A549 (cell line): Measurements from ENCODE around the gene MSMB. TPM values are rescaled to one million over a fixed set of nuclear protein-coding genes. Genes with fewer than 3 reads are reported as not detected.

Experiments used
- CBX8 ChIP-seq: fragments of 200-600 bp; sonication (generic); IDR thresholded peaks from 2 replicates; pipeline ENCODE4 v1.6.1; 2016
- CEBPB ChIP-seq, 2 experiments: fragments of >200 bp in 1 of 2; sonication (Bioruptor Twin) in 1 of 2; formaldehyde crosslinking in 1 of 2; IDR thresholded peaks; 2 replicates each; pipeline ENCODE4 v1.6.1; 2012 to 2016
- CHD2 ChIP-seq: fragments of 150-350 bp; IDR thresholded peaks from 2 replicates; pipeline ENCODE4 v1.6.1; 2014; ENCODE audit warnings: low read length; ENCODE audit not compliant: partially characterized antibody
- CHD4 ChIP-seq: fragments of 200-600 bp; sonication (generic); IDR thresholded peaks from 2 replicates; pipeline ENCODE4 v1.6.1; 2016; ENCODE audit warnings: antibody characterized with exemption, mild to moderate bottlenecking, borderline replicate concordance
- EHMT2 ChIP-seq: fragments of 200-600 bp; sonication (generic); IDR thresholded peaks from 2 replicates; pipeline ENCODE4 v1.6.1; 2016; ENCODE audit warnings: antibody characterized with exemption, low read depth, mild to moderate bottlenecking, moderate library complexity
- EP300 ChIP-seq, 2 experiments: fragments of >200 bp; sonication (Bioruptor Twin); formaldehyde crosslinking; IDR thresholded peaks; 2 replicates in 1 of 2; 3 replicates in 1 of 2; pipeline ENCODE4 v1.6.1; 2016 to 2017
- FOSB ChIP-seq: fragments of 250-450 bp; sonication (Bioruptor Pico); IDR thresholded peaks from 2 replicates; pipeline ENCODE4 v1.5.0; 2020; ENCODE audit warnings: mild to moderate bottlenecking, moderate library complexity
- FOXS1 ChIP-seq: fragments of 250-450 bp; sonication (Bioruptor Pico); IDR thresholded peaks from 2 replicates; pipeline ENCODE4 v1.5.0; 2020; ENCODE audit warnings: mild to moderate bottlenecking, moderate library complexity
- HDAC2 ChIP-seq: fragments of 200-600 bp; sonication (generic); IDR thresholded peaks from 2 replicates; pipeline ENCODE4 v1.6.1; 2016
- HEYL ChIP-seq: fragments of 250-450 bp; sonication (Bioruptor Pico); IDR thresholded peaks from 2 replicates; pipeline ENCODE4 v1.8.0; 2021; ENCODE audit warnings: mild to moderate bottlenecking, moderate library complexity
- HOXA7 ChIP-seq: fragments of 250-450 bp; sonication (Bioruptor Pico); IDR thresholded peaks from 2 replicates; pipeline ENCODE4 v1.5.0; 2020; ENCODE audit warnings: mild to moderate bottlenecking, moderate library complexity
- JUN ChIP-seq, 2 experiments: fragments of >200 bp; sonication (Bioruptor Twin); formaldehyde crosslinking; IDR thresholded peaks; 2 replicates in 1 of 2; 3 replicates in 1 of 2; pipeline ENCODE4 v1.6.1; 2016 to 2017
- JUNB ChIP-seq: fragments of >200 bp; sonication (Bioruptor Twin); formaldehyde crosslinking; IDR thresholded peaks from 2 replicates; pipeline ENCODE4 v1.6.1; 2016
- MYC ChIP-seq: IDR thresholded peaks from 2 replicates; pipeline ENCODE4 v1.6.1; 2012; ENCODE audit warnings: mild to moderate bottlenecking, inconsistent platforms, low read length, improper control_type of control experiment, borderline replicate concordance
- NFE2L2 ChIP-seq: fragments of 150-350 bp; conservative IDR thresholded peaks from 2 replicates; pipeline ENCODE4 v1.6.1; 2014; ENCODE audit warnings: low read length
- NPAS2 ChIP-seq: fragments of 250-450 bp; sonication (Bioruptor Pico); IDR thresholded peaks from 2 replicates; pipeline ENCODE4 v1.8.0; 2022; ENCODE audit warnings: mild to moderate bottlenecking, moderate library complexity, borderline replicate concordance
- PHF8 ChIP-seq: fragments of 200-600 bp; sonication (generic); IDR thresholded peaks from 2 replicates; pipeline ENCODE4 v1.6.1; 2016; ENCODE audit warnings: low read depth, mild to moderate bottlenecking, antibody characterized with exemption, moderate library complexity, borderline replicate concordance
- POLR2A ChIP-seq: IDR thresholded peaks from 2 replicates; pipeline ENCODE4 v1.6.1; 2012; ENCODE audit warnings: mild to moderate bottlenecking, low read length
- POLR2AphosphoS2 ChIP-seq: conservative IDR thresholded peaks from 2 replicates; pipeline ENCODE4 v1.6.1; 2012; ENCODE audit warnings: low read length, improper control_type of control experiment, inconsistent platforms
- RAD21 ChIP-seq, 2 experiments: fragments of >200 bp in 1 of 2; sonication (Bioruptor Twin) in 1 of 2; formaldehyde crosslinking in 1 of 2; IDR thresholded peaks in 1 of 2; conservative IDR thresholded peaks in 1 of 2; 2 replicates in 1 of 2; 3 replicates in 1 of 2; pipeline ENCODE4 v1.6.1; 2012 to 2018; ENCODE audit warnings: inconsistent platforms in 1 of 2
- SMC3 ChIP-seq: fragments of >200 bp; sonication (Bioruptor Twin); formaldehyde crosslinking; IDR thresholded peaks from 3 replicates; pipeline ENCODE4 v1.6.1; 2018; ENCODE audit warnings: inconsistent platforms
- SREBF2 ChIP-seq: fragments of 450-650 bp; IDR thresholded peaks from 2 replicates; pipeline ENCODE4 v1.6.1; 2014; ENCODE audit warnings: mild to moderate bottlenecking, moderate library complexity
- TP53 ChIP-seq: fragments of 250-450 bp; sonication (Bioruptor Pico); IDR thresholded peaks from 2 replicates; pipeline ENCODE4 v1.5.0; 2021; ENCODE audit warnings: mild to moderate bottlenecking, moderate library complexity
- polyA plus RNA-seq, 4 experiments: library from polyadenylated mRNA; depleted of rRNA in 3 of 4; stranded (reverse); fragments of >200 nt; fragmentation: RNase III in 1 of 4; extraction: RNeasy Plus Mini Kit Qiagen cat#74134 plus additional on column Dnase treatment in 1 of 4; gene quantifications; 2 replicates in 3 of 4; 3 replicates in 1 of 4; pipeline ENCODE4 v1.2.3, GENCODE V29; 2011 to 2017
- TF ChIP-seq, protein P1 (sequence below): fragments of 250-450 bp; sonication (Bioruptor Pico); IDR thresholded peaks from 2 replicates; pipeline ENCODE4 v1.5.0; 2021; ENCODE audit warnings: mild to moderate bottlenecking, moderate library complexity, borderline replicate concordance
- TF ChIP-seq, protein P2 (sequence below): fragments of 250-450 bp; sonication (Bioruptor Pico); IDR thresholded peaks from 2 replicates; pipeline ENCODE4 v1.5.0; 2020; ENCODE audit warnings: low read depth, mild to moderate bottlenecking, moderate library complexity
- TF ChIP-seq, protein P3 (sequence below): IDR thresholded peaks from 2 replicates; pipeline ENCODE4 v1.6.1; 2012; ENCODE audit warnings: low read depth, borderline replicate concordance
- TF ChIP-seq, protein P4 (sequence below): fragments of 200-600 bp; sonication (generic); IDR thresholded peaks from 2 replicates; pipeline ENCODE4 v1.6.1; 2016; ENCODE audit warnings: antibody characterized with exemption, mild to moderate bottlenecking, moderate library complexity
- TF ChIP-seq, protein P5 (sequence below): fragments of >200 bp; sonication (Bioruptor Twin); formaldehyde crosslinking; IDR thresholded peaks from 3 replicates; pipeline ENCODE4 v1.5.1; 2016
- TF ChIP-seq, protein P6 (sequence below): fragments of >200 bp; sonication (Bioruptor Twin); formaldehyde crosslinking; IDR thresholded peaks from 2 replicates; pipeline ENCODE4 v1.6.1; 2016
- TF ChIP-seq, protein P7 (sequence below): fragments of 150-350 bp; IDR thresholded peaks from 2 replicates; pipeline ENCODE4 v1.6.1; 2014; ENCODE audit warnings: low read depth, mild to moderate bottlenecking, low read length

The MSMB gene
- polyA plus RNA-seq, 2 of the 4 experiments (the other 2 are of a cell fraction) = 0.26 TPM; not detected in 1

DNA sequence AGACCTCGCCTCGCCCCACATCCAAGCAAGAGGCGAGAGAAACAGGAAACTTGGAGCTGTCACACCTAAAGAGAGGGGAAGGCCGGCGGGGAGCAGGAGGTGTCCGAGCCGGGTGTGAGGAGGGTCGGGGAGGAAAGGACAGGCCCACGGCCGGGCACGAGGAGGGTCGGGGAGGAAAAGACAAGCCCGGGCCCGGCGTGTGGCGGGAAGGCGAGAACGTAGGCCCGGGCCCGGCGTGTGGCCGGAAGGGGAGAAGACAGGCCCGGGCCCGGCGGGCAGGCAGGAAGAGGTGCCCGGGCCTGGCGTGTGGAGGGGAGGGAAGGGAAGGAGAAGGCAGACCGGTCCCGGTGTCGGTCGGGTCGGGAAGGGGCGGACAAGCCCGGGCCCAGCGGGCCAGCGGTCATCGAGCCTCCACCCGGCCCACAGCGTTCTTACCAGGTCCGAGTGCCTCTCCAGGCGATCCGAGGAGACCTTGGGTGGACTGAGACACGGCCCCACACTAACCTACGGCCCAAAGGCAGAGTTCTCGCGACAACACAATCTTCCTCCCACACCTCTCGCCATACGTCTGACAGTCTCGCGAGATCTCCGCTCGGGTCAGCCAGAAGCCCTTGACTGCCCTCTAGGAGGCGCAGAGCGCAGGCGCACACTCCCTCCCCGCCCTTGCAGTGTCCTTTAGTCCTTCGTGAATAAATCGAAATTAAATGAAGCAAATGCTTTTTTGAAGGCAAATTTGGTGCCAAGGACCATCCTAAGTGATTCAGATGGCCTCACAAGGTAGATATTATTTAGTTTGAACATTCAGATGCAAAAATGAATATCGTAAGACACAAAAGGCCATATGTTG is 15.8 kb downstream of the MSMB start, which contains the start of gene NCOA4 (continued):
- TF ChIP-seq, protein P1, sequence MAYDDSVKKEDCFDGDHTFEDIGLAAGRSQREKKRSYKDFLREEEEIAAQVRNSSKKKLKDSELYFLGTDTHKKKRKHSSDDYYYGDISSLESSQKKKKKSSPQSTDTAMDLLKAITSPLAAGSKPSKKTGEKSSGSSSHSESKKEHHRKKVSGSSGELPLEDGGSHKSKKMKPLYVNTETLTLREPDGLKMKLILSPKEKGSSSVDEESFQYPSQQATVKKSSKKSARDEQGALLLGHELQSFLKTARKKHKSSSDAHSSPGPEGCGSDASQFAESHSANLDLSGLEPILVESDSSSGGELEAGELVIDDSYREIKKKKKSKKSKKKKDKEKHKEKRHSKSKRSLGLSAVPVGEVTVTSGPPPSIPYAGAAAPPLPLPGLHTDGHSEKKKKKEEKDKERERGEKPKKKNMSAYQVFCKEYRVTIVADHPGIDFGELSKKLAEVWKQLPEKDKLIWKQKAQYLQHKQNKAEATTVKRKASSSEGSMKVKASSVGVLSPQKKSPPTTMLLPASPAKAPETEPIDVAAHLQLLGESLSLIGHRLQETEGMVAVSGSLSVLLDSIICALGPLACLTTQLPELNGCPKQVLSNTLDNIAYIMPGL (CRISPR knock-in tag) = no peak
- no peak for TF ChIP-seq SREBF2
- no peak for TF ChIP-seq FOXS1 (CRISPR knock-in tag)
- no peak for TF ChIP-seq HDAC2
- TF ChIP-seq POLR2A = peak; percentile 80
- no peak for TF ChIP-seq HOXA7 (CRISPR knock-in tag)
- TF ChIP-seq, protein P2, sequence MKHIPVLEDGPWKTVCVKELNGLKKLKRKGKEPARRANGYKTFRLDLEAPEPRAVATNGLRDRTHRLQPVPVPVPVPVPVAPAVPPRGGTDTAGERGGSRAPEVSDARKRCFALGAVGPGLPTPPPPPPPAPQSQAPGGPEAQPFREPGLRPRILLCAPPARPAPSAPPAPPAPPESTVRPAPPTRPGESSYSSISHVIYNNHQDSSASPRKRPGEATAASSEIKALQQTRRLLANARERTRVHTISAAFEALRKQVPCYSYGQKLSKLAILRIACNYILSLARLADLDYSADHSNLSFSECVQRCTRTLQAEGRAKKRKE (CRISPR knock-in tag) = no peak
- TF ChIP-seq NPAS2 (CRISPR knock-in tag) = no peak
- TF ChIP-seq HEYL (CRISPR knock-in tag) = no peak
- TF ChIP-seq EHMT2 = no peak
- TF ChIP-seq JUNB = no peak
- TF ChIP-seq NFE2L2 = no peak
- TF ChIP-seq, protein P3, sequence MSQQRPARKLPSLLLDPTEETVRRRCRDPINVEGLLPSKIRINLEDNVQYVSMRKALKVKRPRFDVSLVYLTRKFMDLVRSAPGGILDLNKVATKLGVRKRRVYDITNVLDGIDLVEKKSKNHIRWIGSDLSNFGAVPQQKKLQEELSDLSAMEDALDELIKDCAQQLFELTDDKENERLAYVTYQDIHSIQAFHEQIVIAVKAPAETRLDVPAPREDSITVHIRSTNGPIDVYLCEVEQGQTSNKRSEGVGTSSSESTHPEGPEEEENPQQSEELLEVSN = peak; percentile 82
- TF ChIP-seq CHD2 = peak; percentile 99
- TF ChIP-seq PHF8 = peak; percentile 79
- TF ChIP-seq, protein P4, sequence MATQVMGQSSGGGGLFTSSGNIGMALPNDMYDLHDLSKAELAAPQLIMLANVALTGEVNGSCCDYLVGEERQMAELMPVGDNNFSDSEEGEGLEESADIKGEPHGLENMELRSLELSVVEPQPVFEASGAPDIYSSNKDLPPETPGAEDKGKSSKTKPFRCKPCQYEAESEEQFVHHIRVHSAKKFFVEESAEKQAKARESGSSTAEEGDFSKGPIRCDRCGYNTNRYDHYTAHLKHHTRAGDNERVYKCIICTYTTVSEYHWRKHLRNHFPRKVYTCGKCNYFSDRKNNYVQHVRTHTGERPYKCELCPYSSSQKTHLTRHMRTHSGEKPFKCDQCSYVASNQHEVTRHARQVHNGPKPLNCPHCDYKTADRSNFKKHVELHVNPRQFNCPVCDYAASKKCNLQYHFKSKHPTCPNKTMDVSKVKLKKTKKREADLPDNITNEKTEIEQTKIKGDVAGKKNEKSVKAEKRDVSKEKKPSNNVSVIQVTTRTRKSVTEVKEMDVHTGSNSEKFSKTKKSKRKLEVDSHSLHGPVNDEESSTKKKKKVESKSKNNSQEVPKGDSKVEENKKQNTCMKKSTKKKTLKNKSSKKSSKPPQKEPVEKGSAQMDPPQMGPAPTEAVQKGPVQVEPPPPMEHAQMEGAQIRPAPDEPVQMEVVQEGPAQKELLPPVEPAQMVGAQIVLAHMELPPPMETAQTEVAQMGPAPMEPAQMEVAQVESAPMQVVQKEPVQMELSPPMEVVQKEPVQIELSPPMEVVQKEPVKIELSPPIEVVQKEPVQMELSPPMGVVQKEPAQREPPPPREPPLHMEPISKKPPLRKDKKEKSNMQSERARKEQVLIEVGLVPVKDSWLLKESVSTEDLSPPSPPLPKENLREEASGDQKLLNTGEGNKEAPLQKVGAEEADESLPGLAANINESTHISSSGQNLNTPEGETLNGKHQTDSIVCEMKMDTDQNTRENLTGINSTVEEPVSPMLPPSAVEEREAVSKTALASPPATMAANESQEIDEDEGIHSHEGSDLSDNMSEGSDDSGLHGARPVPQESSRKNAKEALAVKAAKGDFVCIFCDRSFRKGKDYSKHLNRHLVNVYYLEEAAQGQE = peak; percentile 98
- no peak for TF ChIP-seq POLR2AphosphoS2
- no peak for TF ChIP-seq TP53 (CRISPR knock-in tag)
- TF ChIP-seq RAD21 (conservative IDR thresholded peaks at IDR 0.05 in 1 of 2, IDR thresholded peaks at IDR 0.05 in 1 of 2) = peak; percentile 26 to 28; a peak in 2 of 5 replicates
- TF ChIP-seq EP300 (IDR thresholded peaks at IDR 0.05) = no peak
- TF ChIP-seq MYC = no peak
- no peak for TF ChIP-seq CEBPB (IDR thresholded peaks at IDR 0.05)
- TF ChIP-seq, protein P5, sequence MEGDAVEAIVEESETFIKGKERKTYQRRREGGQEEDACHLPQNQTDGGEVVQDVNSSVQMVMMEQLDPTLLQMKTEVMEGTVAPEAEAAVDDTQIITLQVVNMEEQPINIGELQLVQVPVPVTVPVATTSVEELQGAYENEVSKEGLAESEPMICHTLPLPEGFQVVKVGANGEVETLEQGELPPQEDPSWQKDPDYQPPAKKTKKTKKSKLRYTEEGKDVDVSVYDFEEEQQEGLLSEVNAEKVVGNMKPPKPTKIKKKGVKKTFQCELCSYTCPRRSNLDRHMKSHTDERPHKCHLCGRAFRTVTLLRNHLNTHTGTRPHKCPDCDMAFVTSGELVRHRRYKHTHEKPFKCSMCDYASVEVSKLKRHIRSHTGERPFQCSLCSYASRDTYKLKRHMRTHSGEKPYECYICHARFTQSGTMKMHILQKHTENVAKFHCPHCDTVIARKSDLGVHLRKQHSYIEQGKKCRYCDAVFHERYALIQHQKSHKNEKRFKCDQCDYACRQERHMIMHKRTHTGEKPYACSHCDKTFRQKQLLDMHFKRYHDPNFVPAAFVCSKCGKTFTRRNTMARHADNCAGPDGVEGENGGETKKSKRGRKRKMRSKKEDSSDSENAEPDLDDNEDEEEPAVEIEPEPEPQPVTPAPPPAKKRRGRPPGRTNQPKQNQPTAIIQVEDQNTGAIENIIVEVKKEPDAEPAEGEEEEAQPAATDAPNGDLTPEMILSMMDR = peak; percentile 58
- TF ChIP-seq, protein P6, sequence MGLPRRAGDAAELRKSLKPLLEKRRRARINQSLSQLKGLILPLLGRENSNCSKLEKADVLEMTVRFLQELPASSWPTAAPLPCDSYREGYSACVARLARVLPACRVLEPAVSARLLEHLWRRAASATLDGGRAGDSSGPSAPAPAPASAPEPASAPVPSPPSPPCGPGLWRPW = no peak
- TF ChIP-seq JUN (IDR thresholded peaks at IDR 0.05) = peak in 1 of 2 experiments; percentile 73; a peak in 2 of 5 replicates
- TF ChIP-seq SMC3 = no peak; the same call in 2 of the 3 replicates
- TF ChIP-seq CBX8 = no peak
- TF ChIP-seq, protein P7, sequence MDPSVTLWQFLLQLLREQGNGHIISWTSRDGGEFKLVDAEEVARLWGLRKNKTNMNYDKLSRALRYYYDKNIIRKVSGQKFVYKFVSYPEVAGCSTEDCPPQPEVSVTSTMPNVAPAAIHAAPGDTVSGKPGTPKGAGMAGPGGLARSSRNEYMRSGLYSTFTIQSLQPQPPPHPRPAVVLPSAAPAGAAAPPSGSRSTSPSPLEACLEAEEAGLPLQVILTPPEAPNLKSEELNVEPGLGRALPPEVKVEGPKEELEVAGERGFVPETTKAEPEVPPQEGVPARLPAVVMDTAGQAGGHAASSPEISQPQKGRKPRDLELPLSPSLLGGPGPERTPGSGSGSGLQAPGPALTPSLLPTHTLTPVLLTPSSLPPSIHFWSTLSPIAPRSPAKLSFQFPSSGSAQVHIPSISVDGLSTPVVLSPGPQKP = no peak
- TF ChIP-seq FOSB = no peak
- no peak for TF ChIP-seq CHD4
